ENCODE measurements around the gene NSD1.

DNA sequence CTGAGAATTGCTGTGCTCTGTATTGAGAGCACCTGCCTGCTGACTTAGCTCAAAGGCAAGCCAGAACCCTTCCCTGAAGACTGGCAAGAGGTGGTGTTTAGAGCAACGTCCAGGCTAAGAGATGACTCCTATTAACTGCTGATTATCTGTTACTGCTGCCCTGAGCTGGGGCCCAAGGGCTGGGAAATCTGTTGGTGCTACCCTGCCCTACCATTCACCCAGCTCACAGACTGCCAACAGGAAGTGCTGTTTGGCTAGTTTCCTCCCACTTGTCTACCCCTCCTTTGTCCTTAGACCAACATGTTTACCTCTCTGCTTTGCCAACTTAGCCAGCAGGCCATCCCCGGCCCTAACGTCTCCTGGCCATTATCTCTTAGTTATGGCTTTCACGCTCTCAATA lies 163.0 kb downstream of the NSD1 start:
- TF ChIP-seq, protein P1, sequence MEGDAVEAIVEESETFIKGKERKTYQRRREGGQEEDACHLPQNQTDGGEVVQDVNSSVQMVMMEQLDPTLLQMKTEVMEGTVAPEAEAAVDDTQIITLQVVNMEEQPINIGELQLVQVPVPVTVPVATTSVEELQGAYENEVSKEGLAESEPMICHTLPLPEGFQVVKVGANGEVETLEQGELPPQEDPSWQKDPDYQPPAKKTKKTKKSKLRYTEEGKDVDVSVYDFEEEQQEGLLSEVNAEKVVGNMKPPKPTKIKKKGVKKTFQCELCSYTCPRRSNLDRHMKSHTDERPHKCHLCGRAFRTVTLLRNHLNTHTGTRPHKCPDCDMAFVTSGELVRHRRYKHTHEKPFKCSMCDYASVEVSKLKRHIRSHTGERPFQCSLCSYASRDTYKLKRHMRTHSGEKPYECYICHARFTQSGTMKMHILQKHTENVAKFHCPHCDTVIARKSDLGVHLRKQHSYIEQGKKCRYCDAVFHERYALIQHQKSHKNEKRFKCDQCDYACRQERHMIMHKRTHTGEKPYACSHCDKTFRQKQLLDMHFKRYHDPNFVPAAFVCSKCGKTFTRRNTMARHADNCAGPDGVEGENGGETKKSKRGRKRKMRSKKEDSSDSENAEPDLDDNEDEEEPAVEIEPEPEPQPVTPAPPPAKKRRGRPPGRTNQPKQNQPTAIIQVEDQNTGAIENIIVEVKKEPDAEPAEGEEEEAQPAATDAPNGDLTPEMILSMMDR (IDR thresholded peaks at IDR 0.05): no peak
- TF ChIP-seq POLR2A (IDR thresholded peaks at IDR 0.05): no peak

Data from esophagus squamous epithelium (tissue), 4 donors.